Hepatocyte (in vitro differentiated cells): Measurements from ENCODE around the gene UBE2I. TPM values are rescaled to one million over a fixed set of nuclear protein-coding genes. Genes with fewer than 3 reads are reported as not detected.
"Not testable (repeated sequence)": the region's sequence is repeated elsewhere in the genome, so short reads cannot be mapped to it uniquely, and the experiment has no call there.

ENCODE experiments used
- DNase-seq: peaks from one replicate; pipeline ENCODE4 v3.0.0-alpha.2; 2016; ENCODE audit warnings: low spot score
- H2AFZ ChIP-seq: fragments of 200-600 bp; sonication (generic); 2 replicates; pipeline ENCODE4 v1.6.0; 2016; ENCODE audit warnings: antibody characterized with exemption, mild to moderate bottlenecking
- H3K27ac ChIP-seq: fragments of 200-600 bp; sonication (generic); 2 replicates; pipeline ENCODE4 v1.5.1; 2016; ENCODE audit warnings: mild to moderate bottlenecking
- H3K27me3 ChIP-seq: fragments of 200-600 bp; sonication (generic); 2 replicates; pipeline ENCODE4 v1.6.1; 2016
- H3K36me3 ChIP-seq: fragments of 200-600 bp; sonication (generic); replicated peaks from 2 replicates; pipeline ENCODE4 v1.5.1; 2016; ENCODE audit warnings: low read depth; ENCODE audit not compliant: insufficient read depth
- H3K4me1 ChIP-seq: fragments of 200-600 bp; sonication (generic); 2 replicates; pipeline ENCODE4 v1.5.1; 2016; ENCODE audit warnings: mild to moderate bottlenecking, moderate library complexity; ENCODE audit not compliant: insufficient read depth
- H3K4me2 ChIP-seq: fragments of 200-600 bp; sonication (generic); 2 replicates; pipeline ENCODE4 v1.6.0; 2016
- H3K4me3 ChIP-seq: fragments of 200-600 bp; sonication (generic); 2 replicates; pipeline ENCODE4 v1.5.1; 2016; ENCODE audit warnings: mild to moderate bottlenecking
- H3K79me2 ChIP-seq: fragments of 200-600 bp; sonication (generic); 2 replicates; pipeline ENCODE4 v1.6.0; 2017; ENCODE audit warnings: mild to moderate bottlenecking
- H3K9me2 ChIP-seq: fragments of 200-600 bp; sonication (generic); replicated peaks from 2 replicates; pipeline ENCODE4 v1.6.0; 2017; ENCODE audit warnings: mild to moderate bottlenecking; ENCODE audit not compliant: insufficient read depth
- H3K9me3 ChIP-seq: fragments of 200-600 bp; sonication (generic); 2 replicates; pipeline ENCODE4 v1.5.1; 2016; ENCODE audit warnings: low read depth, mild to moderate bottlenecking
- H4K20me1 ChIP-seq: fragments of 200-600 bp; sonication (generic); 2 replicates; pipeline ENCODE4 v1.6.0; 2016; ENCODE audit warnings: mild to moderate bottlenecking; ENCODE audit not compliant: insufficient read depth, poor library complexity, severe bottlenecking
- CTCF ChIP-seq: fragments of 200-600 bp; sonication (generic); IDR thresholded peaks from 2 replicates; pipeline ENCODE4 v1.5.1; 2016; ENCODE audit warnings: antibody characterized with exemption, mild to moderate bottlenecking; ENCODE audit not compliant: poor library complexity
- EZH2 ChIP-seq: fragments of 200-600 bp; sonication (generic); IDR thresholded peaks from 2 replicates; pipeline ENCODE4 v1.6.1; 2016; ENCODE audit warnings: antibody characterized with exemption, mild to moderate bottlenecking, borderline replicate concordance
- EZH2phosphoT487 ChIP-seq: fragments of 200-600 bp; sonication (generic); IDR thresholded peaks from one replicate; pipeline ENCODE4 v1.6.1; 2018; ENCODE audit warnings: antibody characterized with exemption, mild to moderate bottlenecking, low read depth, moderate library complexity; ENCODE audit not compliant: unreplicated experiment, severe bottlenecking
- WGBS: methylation state at CpG from one replicate; pipeline ENCODE4 v1.1.6; 2016; ENCODE audit warnings: low lambda C conversion rate; ENCODE audit errors: missing lambda C conversion rate; 5-methylcytosine and 5-hydroxymethylcytosine counted together
- polyA plus RNA-seq: library from polyadenylated mRNA; unstranded; fragments of >200 nt; fragmentation: Nextera tagmentation; extraction: Ambion mirVana; gene quantifications from 2 replicates; pipeline ENCODE4 v1.2.1, GENCODE V29; 2016
- total RNA-seq: library from RNA; depleted of rRNA; stranded (reverse); fragments of >200 nt; gene quantifications from 2 replicates; pipeline ENCODE4 v1.2.3, GENCODE V29; 2014

Gene UBE2I
- total and polyA plus RNA-seq, 2 experiments from 2014 or later: 76.0 to 150 TPM

GRCh38 chr16:1265826-1266225 lies 43.6 kb upstream of the UBE2I start:
- Histone ChIP-seq H3K9me3 (no peaks in the 10 kb centered on the region), H3K27ac (no peak overlapping the region), H3K4me2 (no peak overlapping the region), H3K36me3 (no peaks in the 10 kb centered on the region), H4K20me1 (no peaks in the 10 kb centered on the region), H2AFZ (no peak overlapping the region), H3K79me2 (no peaks in the 10 kb centered on the region), H3K9me2 (no peaks in the 10 kb centered on the region), H3K4me1 (no peaks in the 10 kb centered on the region), H3K27me3 (no peaks in the 10 kb centered on the region), H3K4me3 (no peak overlapping the region)
- no peak for TF ChIP-seq CTCF
- no peak for TF ChIP-seq EZH2
- no peak for TF ChIP-seq EZH2phosphoT487
- DNase-seq: no peak
- WGBS: 91% methylated on average over 18 of the region's 19 CpGs

- H3K4me2 ChIP-seq, H2AFZ ChIP-seq, H4K20me1 ChIP-seq, H3K9me2 ChIP-seq, H3K4me3 ChIP-seq, H3K9me3 ChIP-seq, H3K4me1 ChIP-seq, H3K36me3 ChIP-seq, H3K27ac ChIP-seq, DNase-seq, H3K27me3 ChIP-seq, H3K79me2 ChIP-seq: not testable (repeated sequence)
- 90% methylated on average over 7 of the region's 7 CpGs for WGBS
Measured at GRCh38 chr16:1269418-1269817, 40.0 kb upstream of the UBE2I start.

GRCh38 chr16:1271380-1271723 lies 38.1 kb upstream of the UBE2I start:
- H2AFZ ChIP-seq: no peak overlapping the region
- no peaks in the 10 kb centered on the region for H3K27me3 ChIP-seq
- 92% methylated on average over 10 of the region's 12 CpGs for WGBS
- H3K4me2 ChIP-seq: no peak overlapping the region
- H3K27ac ChIP-seq: no peak overlapping the region
- DNase-seq: no peak
- no peak overlapping the region for H3K4me3 ChIP-seq
- no peaks in the 10 kb centered on the region for H4K20me1 ChIP-seq
- no peak for TF ChIP-seq CTCF
- TF ChIP-seq EZH2: no peak
- TF ChIP-seq EZH2phosphoT487: no peak
- peaks cover 7% of the 10 kb centered on the region for H3K4me1 ChIP-seq
- no peaks in the 10 kb centered on the region for H3K9me2 ChIP-seq
- H3K36me3 ChIP-seq: no peaks in the 10 kb centered on the region
- no peaks in the 10 kb centered on the region for H3K79me2 ChIP-seq
- no peaks in the 10 kb centered on the region for H3K9me3 ChIP-seq

- WGBS: 60% methylated on average over 19 of the region's 19 CpGs
- DNase-seq: peak; percentile 69
Measured at GRCh38 chr16:1271724-1272413, 37.6 kb upstream of the UBE2I start.

More at GRCh38 chr16:1271724-1272413, 37.6 kb upstream of the UBE2I start:
- H3K79me2 ChIP-seq, H3K36me3 ChIP-seq, H4K20me1 ChIP-seq, H3K9me3 ChIP-seq, H3K4me3 ChIP-seq, H2AFZ ChIP-seq, H3K27ac ChIP-seq, H3K27me3 ChIP-seq, H3K4me2 ChIP-seq, H3K9me2 ChIP-seq, H3K4me1 ChIP-seq: not testable (repeated sequence)
